Central memory CD4-positive, alpha-beta T cell (primary cell): Measurements from ENCODE around the gene GABRB2.
"Not testable (repeated sequence)": the region's sequence is repeated elsewhere in the genome, so short reads cannot be mapped to it uniquely, and the experiment has no call there.

Source experiments
- DNase-seq: peaks from one replicate; pipeline ENCODE4 v3.0.0; 2022

The GABRB2 gene

DNA sequence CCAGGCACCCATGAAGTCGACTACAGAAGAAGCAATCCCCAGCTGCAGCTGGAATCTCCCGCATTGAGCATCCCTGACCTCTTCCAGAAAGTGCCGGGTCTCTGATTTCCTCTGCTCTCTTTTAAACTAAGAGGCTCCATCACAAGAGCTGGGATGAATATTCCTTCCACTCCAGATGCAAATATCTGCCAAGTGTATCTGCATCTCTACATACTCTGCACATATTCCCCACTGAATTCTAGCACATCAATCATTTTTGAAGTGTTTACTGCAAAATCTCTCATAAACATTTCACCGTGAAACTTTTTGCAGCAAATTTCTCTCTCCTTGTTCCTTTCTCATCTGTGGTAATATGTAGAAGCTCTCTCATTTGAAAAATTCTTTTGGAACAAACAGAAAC lies 161.5 kb downstream of the GABRB2 start:
- DNase-seq: no peak

- no peak for DNase-seq
Observed at GRCh38 chr5:161382685-161383084, 163.8 kb downstream of the GABRB2 start.

GRCh38 chr5:161380486-161380885 lies 166.0 kb downstream of the GABRB2 start:
- no peak for DNase-seq

DNA sequence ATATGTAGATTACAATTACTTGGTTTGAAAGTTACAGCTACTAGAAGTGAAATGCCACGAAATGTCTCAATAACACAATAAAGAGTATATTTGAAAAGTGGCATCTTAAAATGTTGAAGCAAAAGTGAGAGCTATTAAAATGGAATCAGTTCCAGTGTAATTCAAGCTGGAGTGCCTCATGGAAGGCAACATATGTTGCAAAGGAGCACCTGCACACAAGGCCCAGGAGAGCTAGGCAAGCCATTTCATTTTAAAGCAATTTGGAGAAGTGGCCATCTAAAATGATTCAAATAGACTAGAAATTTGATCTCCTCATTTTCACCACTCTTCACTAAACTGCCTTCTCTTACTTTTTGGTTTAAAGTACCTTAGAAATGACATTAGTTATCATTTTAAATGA lies 167.8 kb downstream of the GABRB2 start:
- DNase-seq: no peak

DNA sequence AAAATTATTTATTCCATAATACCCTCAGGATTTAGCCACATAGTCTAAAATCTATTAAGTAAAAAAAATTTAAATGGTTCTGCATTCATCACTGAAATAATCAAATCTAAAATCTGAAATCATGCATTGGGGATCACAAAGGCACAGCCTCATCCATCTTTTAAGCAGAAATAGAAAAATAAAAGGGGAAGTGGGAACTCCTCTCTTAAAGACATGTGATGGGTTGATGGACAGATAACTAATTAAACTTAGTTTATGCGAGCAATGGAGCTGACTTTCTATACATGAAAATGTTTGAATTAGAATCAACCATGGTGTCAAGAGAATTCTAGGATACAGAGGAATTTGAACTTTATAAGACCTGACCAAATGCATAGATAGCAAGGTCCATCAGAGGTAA lies 170.5 kb downstream of the GABRB2 start:
- no peak for DNase-seq

GRCh38 chr5:161373345-161373707 lies 173.2 kb downstream of the GABRB2 start:
- no peak for DNase-seq

DNA sequence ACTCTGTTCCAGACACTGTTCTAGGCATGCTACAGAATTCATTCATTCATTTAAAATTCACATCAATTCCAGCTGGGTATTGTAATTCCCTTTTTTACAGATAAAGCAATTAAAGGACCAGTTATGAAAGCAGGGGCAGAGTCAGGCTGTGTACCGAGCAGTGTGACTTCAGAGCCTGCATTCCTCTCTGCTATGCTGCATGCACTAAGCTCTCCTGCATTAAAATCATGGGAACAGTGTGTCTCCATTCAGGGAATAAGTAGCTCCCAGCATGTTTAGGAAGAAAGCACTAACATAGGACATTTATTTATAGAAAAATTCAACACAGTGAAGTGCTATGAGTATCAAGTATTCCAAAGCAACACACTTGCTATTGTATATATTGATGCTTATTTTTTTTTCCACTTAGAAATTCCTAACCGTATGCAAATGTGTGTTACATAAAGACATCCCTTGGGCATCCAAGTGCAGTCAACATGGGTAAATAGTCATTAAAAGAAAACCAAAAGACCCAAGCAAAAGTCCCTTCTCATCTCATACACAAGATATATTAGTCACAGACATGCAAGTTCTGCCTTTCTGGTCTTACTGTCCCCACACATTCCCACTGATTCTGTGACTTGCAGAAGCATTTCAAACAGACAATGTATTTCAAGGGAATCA lies 173.7 kb downstream of the GABRB2 start:
- DNase-seq: no peak

DNA sequence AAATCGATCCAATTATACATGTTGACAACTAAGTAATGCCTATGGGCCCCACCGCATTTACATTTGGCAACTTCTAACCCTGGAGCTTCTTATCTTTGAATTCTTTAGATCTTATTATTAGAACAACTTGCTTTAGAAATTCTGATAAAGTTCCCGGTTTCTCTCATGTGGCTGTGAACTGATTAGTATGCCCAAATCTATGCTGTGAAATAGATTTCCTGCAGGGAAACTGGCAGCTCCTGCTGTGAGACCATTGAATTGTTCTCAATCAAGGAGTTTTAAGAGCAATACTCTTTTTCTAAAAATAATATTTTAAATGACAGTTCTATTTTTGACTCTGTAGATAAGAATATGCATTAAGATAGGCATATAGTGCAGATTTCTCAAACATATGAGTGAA lies 177.5 kb downstream of the GABRB2 start:
- no peak for DNase-seq

DNA sequence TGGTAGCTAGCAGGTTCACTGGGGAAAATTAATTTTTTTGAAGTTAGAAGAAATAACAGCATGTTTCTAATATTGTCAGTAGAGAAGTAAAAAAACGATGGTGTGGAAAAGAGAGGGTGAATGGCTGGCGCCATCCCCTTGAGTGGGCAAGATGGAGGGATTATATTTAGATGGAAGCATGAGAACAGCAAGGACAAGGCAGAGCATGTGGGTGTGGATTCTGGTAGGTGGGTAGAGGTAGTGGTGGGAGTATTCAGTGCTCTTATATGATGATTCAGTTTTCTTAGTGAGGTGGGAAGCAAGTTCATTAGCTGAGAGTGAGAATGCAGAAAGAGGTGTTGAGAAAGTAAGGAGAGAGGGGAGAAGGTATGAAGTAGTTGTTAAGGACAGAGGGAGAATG lies 188.1 kb downstream of the GABRB2 start:
- DNase-seq: no peak

- DNase-seq: no peak
Observed at GRCh38 chr5:161344234-161344633, 202.3 kb downstream of the GABRB2 start.

GRCh38 chr5:161342886-161343285 lies 203.6 kb downstream of the GABRB2 start:
- no peak for DNase-seq

DNA sequence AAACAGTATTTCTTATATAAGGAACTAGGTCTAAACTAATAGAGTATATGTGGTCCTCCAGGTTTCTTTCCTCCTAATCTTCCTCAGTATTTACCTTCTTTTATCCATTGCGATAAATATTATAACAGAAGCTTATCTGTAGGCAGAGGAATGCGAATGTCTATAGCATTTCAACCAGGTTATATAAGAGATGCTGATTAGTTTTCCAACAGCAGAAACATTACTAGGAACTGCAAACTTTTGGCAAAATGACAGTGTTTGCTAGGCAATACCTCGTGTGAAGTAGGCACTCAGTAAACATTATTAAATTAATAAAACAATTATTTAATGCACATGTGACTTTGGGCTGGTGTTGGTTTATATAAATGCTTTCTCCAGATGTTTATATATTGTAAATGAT lies 206.5 kb downstream of the GABRB2 start:
- DNase-seq: no peak

DNA sequence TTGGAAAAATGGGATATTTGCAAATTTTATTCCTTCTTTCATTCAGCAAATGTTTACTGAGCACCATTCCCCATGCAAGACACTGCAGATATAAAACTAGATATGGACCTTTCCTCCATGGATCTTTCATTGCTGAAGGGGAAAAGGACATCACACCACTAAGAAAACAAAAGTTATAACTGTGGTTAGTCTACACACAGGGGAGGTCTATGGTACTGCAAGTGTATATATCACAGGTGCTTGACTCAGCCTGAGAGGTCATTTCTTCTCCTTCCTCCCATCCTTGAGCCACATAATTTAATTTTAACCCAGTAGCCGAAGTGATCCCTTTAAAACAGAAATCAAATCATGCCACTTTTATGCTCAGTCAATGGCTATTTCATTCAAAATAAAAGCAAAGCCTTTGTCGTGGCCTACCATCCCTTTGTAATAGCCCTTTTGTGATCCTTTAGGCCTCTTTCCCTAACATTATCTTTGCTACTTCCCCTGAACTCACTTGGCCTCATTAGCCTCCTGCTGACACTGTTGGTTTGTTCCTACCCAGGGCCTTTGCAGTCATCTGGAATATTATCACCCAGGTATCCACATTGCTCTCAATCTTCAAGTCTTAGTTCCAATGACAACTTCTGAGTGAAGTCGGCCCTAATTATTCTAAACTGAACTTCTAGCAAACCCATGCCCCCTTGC lies 213.2 kb downstream of the GABRB2 start:
- no peak for DNase-seq

DNA sequence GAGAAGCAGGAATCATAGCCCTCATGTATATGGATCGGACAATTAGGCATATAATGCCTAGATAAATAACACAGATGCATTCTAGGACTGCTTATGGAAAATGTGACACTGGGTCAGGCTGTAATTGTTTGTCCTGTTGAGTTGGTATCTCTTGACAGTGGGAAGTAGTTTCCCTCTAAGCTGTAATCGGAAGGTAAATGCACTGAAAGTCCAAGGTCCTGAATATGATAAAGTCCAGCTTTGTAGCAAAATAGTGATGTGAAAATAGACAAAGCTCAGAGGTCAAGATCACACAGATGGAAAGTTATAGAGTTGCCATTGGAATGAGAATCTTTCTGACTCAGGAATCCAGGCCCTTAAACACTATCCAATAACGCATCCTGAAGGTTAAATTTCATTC lies 214.2 kb downstream of the GABRB2 start:
- no peak for DNase-seq

DNA sequence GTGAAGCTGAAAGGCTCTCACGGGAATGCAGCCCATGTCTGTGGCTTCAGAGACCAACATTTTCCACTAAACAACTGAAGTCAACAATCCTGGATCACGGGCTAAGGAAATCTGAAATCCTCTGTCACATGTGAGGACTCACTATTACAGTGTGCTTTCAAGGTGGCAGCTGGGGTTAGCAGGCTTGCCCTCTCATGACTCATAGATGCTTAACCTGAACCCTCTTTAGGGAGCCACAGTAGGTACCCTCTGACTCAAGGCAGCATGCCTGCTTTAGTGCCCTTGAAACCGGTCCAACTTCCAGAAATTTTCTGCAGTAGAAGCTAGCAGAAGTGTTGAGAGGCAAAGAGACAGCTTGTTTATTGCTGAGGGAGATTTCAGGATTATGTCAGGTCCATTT lies 232.5 kb downstream of the GABRB2 start:
- DNase-seq: no peak

GRCh38 chr5:161312882-161313281 lies 233.6 kb downstream of the GABRB2 start:
- DNase-seq: no peak

DNA sequence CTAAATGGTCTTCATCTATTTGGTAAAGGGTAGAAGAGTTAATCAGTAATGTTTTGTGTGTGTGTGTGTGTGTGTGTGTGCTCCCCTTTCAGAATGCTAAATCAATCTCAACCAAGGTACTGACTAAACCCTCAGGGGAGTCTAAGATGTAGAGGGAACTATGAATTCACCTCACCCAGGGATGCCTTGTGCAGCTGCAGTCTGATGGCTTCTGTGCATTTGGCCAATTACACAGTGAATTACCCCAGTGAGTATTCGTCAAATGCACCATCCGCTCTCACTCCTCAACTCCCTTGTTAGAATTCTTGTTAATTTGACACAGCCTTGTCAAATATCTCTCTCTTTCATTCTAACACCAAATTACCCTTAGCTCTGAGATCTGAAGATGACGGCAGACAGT lies 234.6 kb downstream of the GABRB2 start:
- no peak for DNase-seq

DNA sequence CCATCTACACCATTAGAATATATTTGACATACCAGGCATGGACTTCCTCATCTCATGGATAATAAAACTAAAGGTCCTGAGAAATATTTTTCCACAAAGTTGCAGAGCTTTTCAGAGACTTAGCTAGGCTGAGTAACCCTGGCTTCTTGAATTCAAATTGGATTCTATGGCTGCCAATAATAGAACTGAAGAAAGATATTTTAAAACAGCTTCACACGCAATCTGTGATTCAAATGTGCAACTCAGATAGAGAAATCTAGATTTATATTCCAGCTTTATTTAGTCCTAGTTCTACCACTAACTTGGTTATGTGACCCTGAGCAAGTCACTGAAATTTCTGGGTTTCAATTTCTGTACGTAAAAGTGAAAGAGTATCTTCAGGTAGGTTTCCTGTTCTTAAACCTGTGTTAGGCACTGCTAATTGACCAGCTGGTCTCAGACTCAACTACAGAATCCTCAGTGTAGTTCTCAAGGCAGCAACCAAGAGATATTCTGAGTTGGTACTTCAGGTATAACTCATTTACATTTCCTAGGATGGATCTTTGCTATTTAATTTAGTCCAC lies 235.3 kb downstream of the GABRB2 start:
- no peak for DNase-seq

DNA sequence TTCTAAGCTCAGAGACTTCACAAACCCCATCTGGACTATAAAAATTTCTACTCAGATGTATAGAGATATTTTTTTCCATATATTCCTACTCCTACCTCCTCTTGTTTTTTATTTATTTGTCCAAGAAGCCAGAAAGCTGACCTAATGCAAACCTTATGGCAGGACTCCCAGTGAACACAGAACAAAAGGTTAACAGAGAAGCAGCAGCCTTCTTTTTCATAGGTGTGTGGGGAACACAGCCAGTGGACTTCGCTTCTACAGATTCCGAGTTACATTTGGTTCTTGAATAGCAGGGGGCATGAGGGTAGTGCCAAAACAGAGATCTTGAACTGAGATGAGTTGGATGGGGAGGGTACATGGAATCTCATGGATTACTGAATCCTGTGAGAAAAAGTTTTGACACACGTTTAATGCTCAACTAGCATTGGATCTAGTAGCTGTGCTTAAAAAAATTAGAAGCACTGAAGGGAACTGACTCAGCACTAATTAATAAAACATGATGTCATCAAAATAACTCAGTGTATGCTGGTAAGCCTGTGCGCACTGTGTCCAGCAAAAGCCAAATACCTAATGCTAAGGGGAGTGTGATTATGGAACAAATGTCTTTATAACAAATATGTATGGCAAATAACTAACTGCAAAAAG lies 240.1 kb downstream of the GABRB2 start:
- no peak for DNase-seq

- no peak for DNase-seq
Observed at GRCh38 chr5:161305601-161306000, 240.9 kb downstream of the GABRB2 start.

- DNase-seq: no peak
Observed at GRCh38 chr5:161302559-161302958, 244.0 kb downstream of the GABRB2 start.

GRCh38 chr5:161301586-161301985 lies 244.9 kb downstream of the GABRB2 start:
- no peak for DNase-seq

DNA sequence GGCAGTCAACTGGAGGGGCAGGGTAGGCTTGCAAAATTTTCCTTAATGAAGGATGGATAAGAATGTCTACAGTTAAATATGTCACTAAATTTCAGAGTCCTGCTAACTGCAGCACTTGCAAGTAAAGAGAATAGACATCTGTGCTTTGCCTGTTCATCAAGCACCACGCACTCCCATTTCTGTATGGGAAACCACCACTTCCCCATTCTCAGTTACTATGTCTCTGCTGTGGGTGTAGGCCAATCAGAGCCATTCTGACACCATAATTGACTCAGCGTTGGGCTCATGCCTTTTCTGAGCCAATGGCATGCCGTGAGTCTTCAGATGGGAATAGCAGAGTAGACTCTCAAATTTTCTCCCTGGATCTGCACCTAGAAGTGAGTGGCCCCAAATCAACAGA lies 247.5 kb downstream of the GABRB2 start:
- DNase-seq: no peak

DNA sequence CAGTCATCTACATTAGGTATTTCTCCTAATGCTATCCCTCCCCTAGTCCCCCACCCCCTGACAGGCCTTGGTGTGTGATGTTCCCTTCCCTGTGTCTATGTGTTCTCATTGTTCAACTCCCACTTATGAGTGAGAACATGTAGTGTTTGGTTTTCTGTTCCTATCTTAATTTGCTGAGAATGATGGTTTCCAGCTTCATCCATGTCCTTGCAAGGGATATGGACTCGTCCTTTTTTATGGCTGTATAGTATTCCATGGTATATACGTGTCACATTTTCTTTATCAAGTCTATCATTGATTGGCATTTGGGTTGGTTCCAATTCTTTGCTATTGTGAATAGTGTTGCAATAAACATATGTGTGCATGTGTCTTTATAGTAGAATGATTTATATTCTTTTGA lies 249.1 kb downstream of the GABRB2 start:
- not testable (repeated sequence) for DNase-seq
